Adrenal gland (tissue), 5 donors: Measurements from ENCODE around the gene GAS2L2.

Source experiments
- CTCF ChIP-seq, 6 experiments: fragments of 450-650 bp in 4 of 6; fragments of 200-600 bp in 2 of 6; sonication (generic) in 1 of 6; IDR thresholded peaks; 1 replicate in 5 of 6; 2 replicates in 1 of 6; pipeline versions ENCODE4 v1.5.1 to v1.8.0; 2016 to 2021; ENCODE audit warnings: antibody characterized with exemption in 6 of 6, mild to moderate bottlenecking in 2 of 6, moderate library complexity in 1 of 6
- POLR2A ChIP-seq, 2 donors: fragments of 450-650 bp; IDR thresholded peaks; one replicate each; pipeline ENCODE4 v1.6.1; 2017; ENCODE audit warnings: antibody characterized with exemption in 2 of 2, mild to moderate bottlenecking in 2 of 2, moderate library complexity in 1 of 2
- donor health status: DM: no; HTN: no; CAD: no.

GRCh38 chr17:35709874-35710273 lies 43.2 kb downstream of the GAS2L2 start:
- TF ChIP-seq CTCF (IDR thresholded peaks at IDR 0.05) (no peak), POLR2A (IDR thresholded peaks at IDR 0.05) (no peak)
